ENCODE data around the gene FMNL3.

The FMNL3 gene

GRCh38 chr12:49652921-49653520 lies 54.2 kb downstream of the FMNL3 start:
- TF ChIP-seq TEAD4 (IDR thresholded peaks at IDR 0.05) (no peak), YY1 (IDR thresholded peaks at IDR 0.05; ENCODE audit: low read depth) (no peak), EGR1 (IDR thresholded peaks at IDR 0.05) (no peak), REST (IDR thresholded peaks at IDR 0.05; ENCODE audit: low read depth) (no peak), NFIC (IDR thresholded peaks at IDR 0.05) (no peak), CREB1 (IDR thresholded peaks at IDR 0.05; ENCODE audit: low read depth) (no peak), FOXM1 (IDR thresholded peaks at IDR 0.05; ENCODE audit: borderline replicate concordance, low read depth) (no peak), TAF1 (IDR thresholded peaks at IDR 0.05; ENCODE audit: low read depth) (no peak), RAD21 (IDR thresholded peaks at IDR 0.05; ENCODE audit: low read depth) (no peak), EP300 (IDR thresholded peaks at IDR 0.05; ENCODE audit: borderline replicate concordance) (no peak), CEBPB (IDR thresholded peaks at IDR 0.05) (no peak), TCF12 (IDR thresholded peaks at IDR 0.05; ENCODE audit: low read depth) (no peak), MAX (IDR thresholded peaks at IDR 0.05) (no peak), ZBTB7A (IDR thresholded peaks at IDR 0.05; ENCODE audit: low read depth) (no peak)
- TF ChIP-seq, protein P1, sequence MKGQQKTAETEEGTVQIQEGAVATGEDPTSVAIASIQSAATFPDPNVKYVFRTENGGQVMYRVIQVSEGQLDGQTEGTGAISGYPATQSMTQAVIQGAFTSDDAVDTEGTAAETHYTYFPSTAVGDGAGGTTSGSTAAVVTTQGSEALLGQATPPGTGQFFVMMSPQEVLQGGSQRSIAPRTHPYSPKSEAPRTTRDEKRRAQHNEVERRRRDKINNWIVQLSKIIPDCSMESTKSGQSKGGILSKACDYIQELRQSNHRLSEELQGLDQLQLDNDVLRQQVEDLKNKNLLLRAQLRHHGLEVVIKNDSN (IDR thresholded peaks at IDR 0.05), result no peak

DNA sequence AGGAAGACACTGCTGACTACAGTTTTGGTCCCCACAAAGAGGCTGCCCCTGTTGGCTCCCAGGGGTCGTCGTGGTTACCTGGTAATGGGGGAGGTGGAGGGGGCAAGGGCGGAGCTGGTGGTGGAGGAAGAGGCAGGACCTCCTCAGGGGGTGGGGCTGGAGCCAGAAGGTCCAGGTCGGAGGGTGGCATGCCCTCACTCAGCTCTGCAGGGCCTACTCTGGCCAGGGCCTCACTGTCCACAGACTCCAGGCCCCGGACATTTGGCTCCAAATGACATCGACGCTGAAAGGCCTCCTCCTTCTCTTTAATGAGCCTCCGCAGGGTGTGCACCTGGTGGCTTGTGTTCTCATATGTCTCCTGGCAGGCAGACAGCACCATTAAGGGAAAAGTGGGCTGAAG lies 55.4 kb downstream of the FMNL3 start:
- TF ChIP-seq TCF12 (IDR thresholded peaks at IDR 0.05; ENCODE audit: low read depth), result no peak
- TF ChIP-seq REST (IDR thresholded peaks at IDR 0.05; ENCODE audit: low read depth), result no peak
- TF ChIP-seq RAD21 (IDR thresholded peaks at IDR 0.05; ENCODE audit: low read depth), result no peak
- TF ChIP-seq ZBTB7A (IDR thresholded peaks at IDR 0.05; ENCODE audit: low read depth), result no peak
- TF ChIP-seq EGR1 (IDR thresholded peaks at IDR 0.05), result no peak
- no peak for TF ChIP-seq MAX (IDR thresholded peaks at IDR 0.05)
- TF ChIP-seq CREB1 (IDR thresholded peaks at IDR 0.05; ENCODE audit: low read depth), result no peak
- no peak for TF ChIP-seq NFIC (IDR thresholded peaks at IDR 0.05)
- TF ChIP-seq, protein P1 (IDR thresholded peaks at IDR 0.05), result no peak
- no peak for TF ChIP-seq CEBPB (IDR thresholded peaks at IDR 0.05)
- TF ChIP-seq TAF1 (IDR thresholded peaks at IDR 0.05; ENCODE audit: low read depth), result no peak
- no peak for TF ChIP-seq TEAD4 (IDR thresholded peaks at IDR 0.05)
- no peak for TF ChIP-seq EP300 (IDR thresholded peaks at IDR 0.05; ENCODE audit: borderline replicate concordance)
- no peak for TF ChIP-seq YY1 (IDR thresholded peaks at IDR 0.05; ENCODE audit: low read depth)
- TF ChIP-seq FOXM1 (IDR thresholded peaks at IDR 0.05; ENCODE audit: borderline replicate concordance, low read depth), result no peak

- TF ChIP-seq CEBPB (IDR thresholded peaks at IDR 0.05), result no peak
- no peak for TF ChIP-seq MAX (IDR thresholded peaks at IDR 0.05)
- TF ChIP-seq, protein P1 (IDR thresholded peaks at IDR 0.05), result no peak
- no peak for TF ChIP-seq TCF12 (IDR thresholded peaks at IDR 0.05; ENCODE audit: low read depth)
- no peak for TF ChIP-seq TAF1 (IDR thresholded peaks at IDR 0.05; ENCODE audit: low read depth)
- TF ChIP-seq CREB1 (IDR thresholded peaks at IDR 0.05; ENCODE audit: low read depth), result no peak
- TF ChIP-seq EGR1 (IDR thresholded peaks at IDR 0.05), result no peak
- TF ChIP-seq FOXM1 (IDR thresholded peaks at IDR 0.05; ENCODE audit: borderline replicate concordance, low read depth), result no peak
- no peak for TF ChIP-seq ZBTB7A (IDR thresholded peaks at IDR 0.05; ENCODE audit: low read depth)
- TF ChIP-seq NFIC (IDR thresholded peaks at IDR 0.05), result no peak
- no peak for TF ChIP-seq YY1 (IDR thresholded peaks at IDR 0.05; ENCODE audit: low read depth)
- TF ChIP-seq REST (IDR thresholded peaks at IDR 0.05; ENCODE audit: low read depth), result no peak
- no peak for TF ChIP-seq RAD21 (IDR thresholded peaks at IDR 0.05; ENCODE audit: low read depth)
- no peak for TF ChIP-seq TEAD4 (IDR thresholded peaks at IDR 0.05)
- TF ChIP-seq EP300 (IDR thresholded peaks at IDR 0.05; ENCODE audit: borderline replicate concordance), result no peak
Observed at GRCh38 chr12:49649892-49650291, 57.3 kb downstream of the FMNL3 start.

Measured in Ishikawa (cell line).